Measurements from ENCODE around the gene MYO1D. TPM values are rescaled to one million over a fixed set of nuclear protein-coding genes. Genes with fewer than 3 reads are reported as not detected.

Gene MYO1D
- total RNA-seq, 1 experiment from 2014 or later: 23.5 TPM

- ChIA-PET CTCF (no interaction called here), POLR2A (ENCODE audit: unreplicated experiment) (interaction anchor here (0.6 kb wide), 1 partner anchor 10 kb away, joined by 6 read pairs; no protein-coding TSS in a partner anchor)
- Histone ChIP-seq H3K36me3 (ENCODE audit: low read depth, low read length) (no peaks in the 10 kb centered on the region), H3K9ac (ENCODE audit: low read length) (no peak overlapping the region), H3K27ac (ENCODE audit: low read length) (no peak overlapping the region), H3K9me2 (replicated peaks; ENCODE audit: low read length) (no peaks in the 10 kb centered on the region), H3K4me3 (ENCODE audit: low read length) (no peak overlapping the region), H2AFZ (ENCODE audit: low read length) (no peak overlapping the region), H3K9me3 (ENCODE audit: low read length) (no peaks in the 10 kb centered on the region), H3K27me3 (ENCODE audit: low read length) (no peaks in the 10 kb centered on the region), H3K79me2 (ENCODE audit: low read length) (no peaks in the 10 kb centered on the region), H3K4me2 (ENCODE audit: low read length) (no peak overlapping the region), H3F3A (ENCODE audit: low read length, unreplicated experiment) (no peaks in the 10 kb centered on the region), H4K20me1 (ENCODE audit: low read length) (no peaks in the 10 kb centered on the region), H3K4me1 (ENCODE audit: insufficient read depth, low read length) (peaks cover 17% of the 10 kb centered on the region)
- intact Hi-C loops (cut with micrococcal nuclease): no loop called here
- TF ChIP-seq CTCF (conservative IDR thresholded peaks at IDR 0.05; ENCODE audit: low read depth, low read length) (no peak), EZH2phosphoT487 (IDR thresholded peaks at IDR 0.05; ENCODE audit: borderline replicate concordance, low read length) (no peak), EZH2 (IDR thresholded peaks at IDR 0.05; ENCODE audit: low read length, unreplicated experiment) (no peak)
- ATAC-seq (no peak), DNase-seq (no peak)
- BruUV-seq (replicated peaks): no TSS peak
These were observed 61.5 kb downstream of the MYO1D start for GRCh38 chr17:32815460-32815859.

GRCh38 chr17:32814836-32815235 is 62.1 kb downstream of the MYO1D start:
- no peak overlapping the region for H3K27ac ChIP-seq (ENCODE audit: low read length)
- H4K20me1 ChIP-seq (ENCODE audit: low read length): no peaks in the 10 kb centered on the region
- no peaks in the 10 kb centered on the region for H3F3A ChIP-seq (ENCODE audit: low read length, unreplicated experiment)
- H3K9ac ChIP-seq (ENCODE audit: low read length): no peak overlapping the region
- H3K4me1 ChIP-seq (ENCODE audit: insufficient read depth, low read length): peaks cover 17% of the 10 kb centered on the region
- no peaks in the 10 kb centered on the region for H3K36me3 ChIP-seq (ENCODE audit: low read depth, low read length)
- CTCF ChIA-PET: no interaction called here
- DNase-seq (no peak), ATAC-seq (no peak)
- H3K4me3 ChIP-seq (ENCODE audit: low read length): no peak overlapping the region
- no peaks in the 10 kb centered on the region for H3K9me3 ChIP-seq (ENCODE audit: low read length)
- no peaks in the 10 kb centered on the region for H3K79me2 ChIP-seq (ENCODE audit: low read length)
- no peak overlapping the region for H3K4me2 ChIP-seq (ENCODE audit: low read length)
- H2AFZ ChIP-seq (ENCODE audit: low read length): no peak overlapping the region
- POLR2A ChIA-PET (ENCODE audit: unreplicated experiment): no interaction called here
- no peaks in the 10 kb centered on the region for H3K27me3 ChIP-seq (ENCODE audit: low read length)
- no TSS peak for BruUV-seq (replicated peaks)
- no peak for TF ChIP-seq EZH2 (IDR thresholded peaks at IDR 0.05; ENCODE audit: low read length, unreplicated experiment)
- TF ChIP-seq EZH2phosphoT487 (IDR thresholded peaks at IDR 0.05; ENCODE audit: borderline replicate concordance, low read length): no peak
- no peak for TF ChIP-seq CTCF (conservative IDR thresholded peaks at IDR 0.05; ENCODE audit: low read depth, low read length)
- intact Hi-C loops (cut with micrococcal nuclease): no loop called here
- no peaks in the 10 kb centered on the region for H3K9me2 ChIP-seq (replicated peaks; ENCODE audit: low read length)

- CTCF ChIA-PET: no interaction called here
- Histone ChIP-seq H4K20me1 (ENCODE audit: low read length) (no peaks in the 10 kb centered on the region), H3K79me2 (ENCODE audit: low read length) (no peaks in the 10 kb centered on the region)
These were observed 63.9 kb downstream of the MYO1D start for GRCh38 chr17:32813021-32813420.

More at GRCh38 chr17:32813021-32813420, 63.9 kb downstream of the MYO1D start:
- no peaks in the 10 kb centered on the region for H3K36me3 ChIP-seq (ENCODE audit: low read depth, low read length)
- no peak overlapping the region for H3K4me2 ChIP-seq (ENCODE audit: low read length)
- H2AFZ ChIP-seq (ENCODE audit: low read length): no peak overlapping the region
- H3F3A ChIP-seq (ENCODE audit: low read length, unreplicated experiment): no peaks in the 10 kb centered on the region
- TF ChIP-seq EZH2 (IDR thresholded peaks at IDR 0.05; ENCODE audit: low read length, unreplicated experiment): no peak
- TF ChIP-seq EZH2phosphoT487 (IDR thresholded peaks at IDR 0.05; ENCODE audit: borderline replicate concordance, low read length): no peak
- no peak for TF ChIP-seq CTCF (conservative IDR thresholded peaks at IDR 0.05; ENCODE audit: low read depth, low read length)
- ATAC-seq: no peak; the same call in 1 of the 2 replicates
- intact Hi-C loops (cut with micrococcal nuclease): no loop called here
- DNase-seq: peak; percentile 34
- no peak overlapping the region for H3K27ac ChIP-seq (ENCODE audit: low read length)
- no peaks in the 10 kb centered on the region for H3K27me3 ChIP-seq (ENCODE audit: low read length)
- H3K9ac ChIP-seq (ENCODE audit: low read length): no peak overlapping the region
- BruUV-seq (replicated peaks): no TSS peak
- H3K4me1 ChIP-seq (ENCODE audit: insufficient read depth, low read length): peaks cover 23% of the 10 kb centered on the region
- no peaks in the 10 kb centered on the region for H3K9me3 ChIP-seq (ENCODE audit: low read length)
- H3K4me3 ChIP-seq (ENCODE audit: low read length): no peak overlapping the region
- H3K9me2 ChIP-seq (replicated peaks; ENCODE audit: low read length): no peaks in the 10 kb centered on the region
- POLR2A ChIA-PET (ENCODE audit: unreplicated experiment): no interaction called here
